WTC11 (cell line): ENCODE measurements around the gene KRT80. TPM values are rescaled to one million over a fixed set of nuclear protein-coding genes. Genes with fewer than 3 reads are reported as not detected.
A peak's percentile ranks its signal among the peaks of the same experiment; 100 is the strongest.

ENCODE experiments used
- ATAC-seq: fragments of 200-7000 bp; cut with Tn5 transposase; 2 replicates; pipeline ENCODE4 v1.10.0; 2021; ENCODE audit warnings: mild to moderate bottlenecking, moderate library complexity
- CTCF ChIA-PET: fragments of 300-600 bp; sonication (Branson Sonifier 250); formaldehyde crosslinking; loops from one replicate; lab custom pipeline; 2021; ENCODE audit warnings: antibody characterized with exemption; lab: Charles Lee
- POLR2A ChIA-PET: fragments of 350-600 bp; sonication (Branson Sonifier 250); formaldehyde crosslinking; loops from one replicate; lab custom pipeline; 2021; ENCODE audit warnings: antibody characterized with exemption; lab: Charles Lee
- DNase-seq: peaks from one replicate; pipeline ENCODE4 v3.0.0; 2021; ENCODE audit warnings: low spot score
- H3K27ac Mint-ChIP-seq: 2 replicates; pipeline ENCODE4 v1.8.0; 2021; ENCODE audit warnings: mixed read lengths
- H3K27me3 Mint-ChIP-seq: 2 replicates; pipeline ENCODE4 v1.8.0; 2021; ENCODE audit warnings: low read depth, mild to moderate bottlenecking, moderate library complexity, mixed read lengths
- H3K36me3 Mint-ChIP-seq: 2 replicates; pipeline ENCODE4 v1.8.0; 2021; ENCODE audit warnings: mixed read lengths
- H3K4me1 Mint-ChIP-seq: 2 replicates; pipeline ENCODE4 v1.8.0; 2022; ENCODE audit warnings: mixed read lengths
- H3K4me3 Mint-ChIP-seq: 2 replicates; pipeline ENCODE4 v1.8.0; 2021; ENCODE audit warnings: mild to moderate bottlenecking, moderate library complexity, mixed read lengths
- H3K9me3 Mint-ChIP-seq: 2 replicates; pipeline ENCODE4 v1.8.0; 2021; ENCODE audit warnings: mixed read lengths
- ATF1 ChIP-seq: sonication (generic); formaldehyde crosslinking; IDR thresholded peaks from 2 replicates; pipeline ENCODE4 v1.8.1; 2023; ENCODE audit warnings: mild to moderate bottlenecking, moderate library complexity, missing genetic modification reagents
- ETV6 ChIP-seq: sonication (generic); formaldehyde crosslinking; IDR thresholded peaks from 2 replicates; pipeline ENCODE4 v1.8.1; 2022; ENCODE audit warnings: mild to moderate bottlenecking, missing genetic modification reagents
- FOXJ3 ChIP-seq: sonication (generic); formaldehyde crosslinking; IDR thresholded peaks from 2 replicates; pipeline ENCODE4 v1.9.0; 2021; ENCODE audit warnings: missing genetic modification reagents, mild to moderate bottlenecking, borderline replicate concordance
- IRF2 ChIP-seq: sonication (generic); formaldehyde crosslinking; IDR thresholded peaks from 2 replicates; pipeline ENCODE4 v1.8.0; 2022; ENCODE audit warnings: low read depth, missing genetic modification reagents, borderline replicate concordance
- NFE2L1 ChIP-seq: sonication (generic); formaldehyde crosslinking; IDR thresholded peaks from 2 replicates; pipeline ENCODE4 v1.8.1; 2023; ENCODE audit warnings: missing genetic modification reagents
- NR1H2 ChIP-seq: sonication (generic); formaldehyde crosslinking; IDR thresholded peaks from 2 replicates; pipeline ENCODE4 v1.9.0; 2021; ENCODE audit warnings: mild to moderate bottlenecking, moderate library complexity, missing genetic modification reagents
- NR3C1 ChIP-seq: sonication (generic); formaldehyde crosslinking; conservative IDR thresholded peaks from 2 replicates; pipeline ENCODE4 v1.8.1; 2023; ENCODE audit warnings: low read depth, mild to moderate bottlenecking, missing genetic modification reagents
- TEAD4 ChIP-seq: sonication (generic); formaldehyde crosslinking; IDR thresholded peaks from 2 replicates; pipeline ENCODE4 v1.8.0; 2022; ENCODE audit warnings: mild to moderate bottlenecking, missing genetic modification reagents
- total RNA-seq: library from RNA; stranded (reverse); gene quantifications from 3 replicates; pipeline ENCODE4 v1.2.3, GENCODE V29; 2021
- TF ChIP-seq, protein P1 (sequence below): fragments of 200-600 bp; IDR thresholded peaks from 2 replicates; pipeline ENCODE4 v1.8.0; 2022; ENCODE audit warnings: antibody characterized with exemption
- TF ChIP-seq, protein P2 (sequence below): sonication (generic); formaldehyde crosslinking; IDR thresholded peaks from 2 replicates; pipeline ENCODE4 v1.8.0; 2022; ENCODE audit warnings: mild to moderate bottlenecking, missing genetic modification reagents
- TF ChIP-seq, protein P3 (sequence below): sonication (generic); formaldehyde crosslinking; IDR thresholded peaks from 2 replicates; pipeline ENCODE4 v1.8.0; 2022; ENCODE audit warnings: mild to moderate bottlenecking, missing genetic modification reagents
- TF ChIP-seq, protein P4 (sequence below): fragments of 250-450 bp; sonication (Bioruptor Pico); IDR thresholded peaks from 2 replicates; pipeline ENCODE4 v1.8.0; 2021; ENCODE audit warnings: mild to moderate bottlenecking
- TF ChIP-seq, protein P5 (sequence below): sonication (generic); formaldehyde crosslinking; IDR thresholded peaks from 2 replicates; pipeline ENCODE4 v1.8.1; 2023; ENCODE audit warnings: mild to moderate bottlenecking, missing genetic modification reagents, moderate library complexity
- TF ChIP-seq, protein P6 (sequence below): sonication (generic); formaldehyde crosslinking; IDR thresholded peaks from 2 replicates; pipeline ENCODE4 v1.8.0; 2022; ENCODE audit warnings: mild to moderate bottlenecking, missing genetic modification reagents
- TF ChIP-seq, protein P7 (sequence below): sonication (generic); formaldehyde crosslinking; IDR thresholded peaks from 2 replicates; pipeline ENCODE4 v1.8.0; 2023; ENCODE audit warnings: mild to moderate bottlenecking, missing genetic modification reagents
- TF ChIP-seq, protein P8 (sequence below): sonication (generic); formaldehyde crosslinking; IDR thresholded peaks from 2 replicates; pipeline ENCODE4 v1.8.1; 2023; ENCODE audit warnings: mild to moderate bottlenecking, missing genetic modification reagents

The KRT80 gene
- total RNA-seq, 1 experiment from 2014 or later, result 0.11 TPM

DNA sequence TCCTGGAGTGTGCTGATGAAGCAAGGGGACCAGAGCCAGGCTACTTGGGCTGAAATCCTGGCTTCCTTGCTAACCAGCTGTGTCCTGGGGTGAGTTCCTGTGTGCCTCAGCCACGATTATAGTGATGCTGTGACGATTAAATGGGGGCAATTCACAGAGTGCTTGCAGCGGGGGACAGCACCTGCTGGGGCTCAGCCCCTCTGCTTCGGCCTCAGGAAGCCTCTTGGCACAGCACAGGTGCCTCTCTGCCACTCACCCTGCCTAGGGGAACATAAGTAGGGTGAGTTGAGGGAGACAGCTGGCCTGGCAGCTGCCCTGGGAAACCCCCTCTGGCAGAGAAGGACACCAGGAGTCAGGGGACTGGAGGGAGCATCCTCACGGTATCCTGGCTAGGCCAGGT, 9.4 kb downstream of the KRT80 start (continued):
- TF ChIP-seq, protein P1, sequence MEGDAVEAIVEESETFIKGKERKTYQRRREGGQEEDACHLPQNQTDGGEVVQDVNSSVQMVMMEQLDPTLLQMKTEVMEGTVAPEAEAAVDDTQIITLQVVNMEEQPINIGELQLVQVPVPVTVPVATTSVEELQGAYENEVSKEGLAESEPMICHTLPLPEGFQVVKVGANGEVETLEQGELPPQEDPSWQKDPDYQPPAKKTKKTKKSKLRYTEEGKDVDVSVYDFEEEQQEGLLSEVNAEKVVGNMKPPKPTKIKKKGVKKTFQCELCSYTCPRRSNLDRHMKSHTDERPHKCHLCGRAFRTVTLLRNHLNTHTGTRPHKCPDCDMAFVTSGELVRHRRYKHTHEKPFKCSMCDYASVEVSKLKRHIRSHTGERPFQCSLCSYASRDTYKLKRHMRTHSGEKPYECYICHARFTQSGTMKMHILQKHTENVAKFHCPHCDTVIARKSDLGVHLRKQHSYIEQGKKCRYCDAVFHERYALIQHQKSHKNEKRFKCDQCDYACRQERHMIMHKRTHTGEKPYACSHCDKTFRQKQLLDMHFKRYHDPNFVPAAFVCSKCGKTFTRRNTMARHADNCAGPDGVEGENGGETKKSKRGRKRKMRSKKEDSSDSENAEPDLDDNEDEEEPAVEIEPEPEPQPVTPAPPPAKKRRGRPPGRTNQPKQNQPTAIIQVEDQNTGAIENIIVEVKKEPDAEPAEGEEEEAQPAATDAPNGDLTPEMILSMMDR, result no peak
- TF ChIP-seq IRF2 (CRISPR knock-in tag), result no peak
- TF ChIP-seq NR1H2 (CRISPR knock-in tag), result no peak

DNA sequence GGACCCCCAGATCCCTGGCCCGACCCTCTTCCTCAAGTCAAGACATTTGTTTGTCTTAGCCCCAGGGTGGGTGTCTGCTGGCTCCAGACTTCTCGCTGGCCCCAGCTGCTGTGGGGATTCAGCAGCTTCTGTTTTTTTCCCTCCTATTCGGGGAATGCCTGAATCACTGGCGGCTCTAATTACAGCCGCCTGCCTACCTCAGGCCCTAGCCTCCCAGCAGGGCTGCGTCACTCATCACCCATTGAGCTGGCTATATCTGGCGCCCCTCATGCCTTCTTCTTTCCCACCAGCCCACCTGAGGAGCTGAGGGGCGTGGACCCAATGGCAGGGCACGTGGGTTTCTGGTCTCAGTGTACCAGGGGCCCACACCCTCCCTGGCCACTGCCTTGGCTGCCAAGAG, 10.1 kb downstream of the KRT80 start:
- H3K4me3 Mint-ChIP-seq, result no peak overlapping the region
- TF ChIP-seq, protein P2, sequence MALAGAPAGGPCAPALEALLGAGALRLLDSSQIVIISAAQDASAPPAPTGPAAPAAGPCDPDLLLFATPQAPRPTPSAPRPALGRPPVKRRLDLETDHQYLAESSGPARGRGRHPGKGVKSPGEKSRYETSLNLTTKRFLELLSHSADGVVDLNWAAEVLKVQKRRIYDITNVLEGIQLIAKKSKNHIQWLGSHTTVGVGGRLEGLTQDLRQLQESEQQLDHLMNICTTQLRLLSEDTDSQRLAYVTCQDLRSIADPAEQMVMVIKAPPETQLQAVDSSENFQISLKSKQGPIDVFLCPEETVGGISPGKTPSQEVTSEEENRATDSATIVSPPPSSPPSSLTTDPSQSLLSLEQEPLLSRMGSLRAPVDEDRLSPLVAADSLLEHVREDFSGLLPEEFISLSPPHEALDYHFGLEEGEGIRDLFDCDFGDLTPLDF, result no peak
- TF ChIP-seq, protein P3, sequence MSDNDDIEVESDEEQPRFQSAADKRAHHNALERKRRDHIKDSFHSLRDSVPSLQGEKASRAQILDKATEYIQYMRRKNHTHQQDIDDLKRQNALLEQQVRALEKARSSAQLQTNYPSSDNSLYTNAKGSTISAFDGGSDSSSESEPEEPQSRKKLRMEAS (CRISPR knock-in tag), result 0 out of 2 replicates have a peak, but pooled peaks have one; percentile 11
- TF ChIP-seq, protein P4, sequence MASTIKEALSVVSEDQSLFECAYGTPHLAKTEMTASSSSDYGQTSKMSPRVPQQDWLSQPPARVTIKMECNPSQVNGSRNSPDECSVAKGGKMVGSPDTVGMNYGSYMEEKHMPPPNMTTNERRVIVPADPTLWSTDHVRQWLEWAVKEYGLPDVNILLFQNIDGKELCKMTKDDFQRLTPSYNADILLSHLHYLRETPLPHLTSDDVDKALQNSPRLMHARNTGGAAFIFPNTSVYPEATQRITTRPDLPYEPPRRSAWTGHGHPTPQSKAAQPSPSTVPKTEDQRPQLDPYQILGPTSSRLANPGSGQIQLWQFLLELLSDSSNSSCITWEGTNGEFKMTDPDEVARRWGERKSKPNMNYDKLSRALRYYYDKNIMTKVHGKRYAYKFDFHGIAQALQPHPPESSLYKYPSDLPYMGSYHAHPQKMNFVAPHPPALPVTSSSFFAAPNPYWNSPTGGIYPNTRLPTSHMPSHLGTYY, result no peak
- ATAC-seq (peak; percentile 68), DNase-seq (peak; percentile 36)
- H3K9me3 Mint-ChIP-seq, result no peaks in the 10 kb centered on the region
- peaks cover 32% of the 10 kb centered on the region for H3K4me1 Mint-ChIP-seq
- H3K27ac Mint-ChIP-seq, result peak overlapping the region; percentile 69; the same call in 1 of the 2 replicates
- CTCF ChIA-PET, result interaction anchor here (0.8 to 9.9 kb wide), 17 partner anchors 9 to 704 kb away, joined by 3 to 53 read pairs (median 4); partner anchors contain the start of gene KRT80
- POLR2A ChIA-PET, result no interaction called here
- H3K27me3 Mint-ChIP-seq, result no peaks in the 10 kb centered on the region; the same call in 1 of the 2 replicates
- no peaks in the 10 kb centered on the region for H3K36me3 Mint-ChIP-seq

DNA sequence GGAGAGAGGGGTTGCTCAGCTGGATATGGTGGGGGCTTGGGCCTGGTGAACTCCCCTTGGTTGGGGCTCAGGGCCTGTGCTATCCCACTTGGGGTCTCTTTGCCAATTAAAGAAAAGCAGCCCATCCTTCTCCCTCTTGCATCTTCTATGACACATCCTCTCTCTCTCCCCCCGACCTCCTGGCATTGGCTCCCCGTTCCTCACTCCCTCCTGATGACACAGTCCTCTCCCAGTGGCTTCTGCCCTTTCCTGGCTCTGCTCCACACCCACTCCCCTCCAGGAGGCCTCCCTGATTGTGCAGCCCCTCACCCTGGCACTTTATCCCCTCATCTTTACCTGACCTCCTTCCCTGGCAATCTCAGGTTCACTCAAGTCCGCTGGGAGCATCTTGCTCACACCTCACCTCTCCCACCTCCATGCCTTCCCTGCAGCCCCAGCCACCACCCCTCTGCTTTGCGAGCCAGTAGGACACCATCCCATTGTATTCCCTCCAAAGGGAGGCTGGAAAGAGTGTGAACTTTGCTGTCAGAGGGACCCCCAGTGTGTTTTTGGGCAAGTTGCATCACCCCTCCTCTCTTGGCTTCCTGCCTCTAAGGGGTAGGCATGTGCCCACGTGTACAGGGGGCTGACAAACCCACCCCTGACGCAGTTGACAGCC, 10.7 kb downstream of the KRT80 start:
- Mint-ChIP-seq H3K27me3 (no peaks in the 10 kb centered on the region; the same call in 1 of the 2 replicates), H3K4me3 (no peak overlapping the region), H3K27ac (peak overlapping the region; percentile 69), H3K4me1 (peaks cover 32% of the 10 kb centered on the region), H3K36me3 (no peaks in the 10 kb centered on the region), H3K9me3 (no peaks in the 10 kb centered on the region)
- ATAC-seq, result no peak
- TF ChIP-seq, protein P3 (CRISPR knock-in tag), result 0 out of 2 replicates have a peak, but pooled peaks have one; percentile 26
- TF ChIP-seq, protein P5, sequence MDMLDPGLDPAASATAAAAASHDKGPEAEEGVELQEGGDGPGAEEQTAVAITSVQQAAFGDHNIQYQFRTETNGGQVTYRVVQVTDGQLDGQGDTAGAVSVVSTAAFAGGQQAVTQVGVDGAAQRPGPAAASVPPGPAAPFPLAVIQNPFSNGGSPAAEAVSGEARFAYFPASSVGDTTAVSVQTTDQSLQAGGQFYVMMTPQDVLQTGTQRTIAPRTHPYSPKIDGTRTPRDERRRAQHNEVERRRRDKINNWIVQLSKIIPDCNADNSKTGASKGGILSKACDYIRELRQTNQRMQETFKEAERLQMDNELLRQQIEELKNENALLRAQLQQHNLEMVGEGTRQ, result no peak
- ChIA-PET POLR2A (no interaction called here), CTCF (interaction anchor here (0.8 to 9.9 kb wide), 17 partner anchors 9 to 704 kb away, joined by 3 to 53 read pairs (median 4); partner anchors contain the start of gene KRT80)
- no peak for DNase-seq

DNA sequence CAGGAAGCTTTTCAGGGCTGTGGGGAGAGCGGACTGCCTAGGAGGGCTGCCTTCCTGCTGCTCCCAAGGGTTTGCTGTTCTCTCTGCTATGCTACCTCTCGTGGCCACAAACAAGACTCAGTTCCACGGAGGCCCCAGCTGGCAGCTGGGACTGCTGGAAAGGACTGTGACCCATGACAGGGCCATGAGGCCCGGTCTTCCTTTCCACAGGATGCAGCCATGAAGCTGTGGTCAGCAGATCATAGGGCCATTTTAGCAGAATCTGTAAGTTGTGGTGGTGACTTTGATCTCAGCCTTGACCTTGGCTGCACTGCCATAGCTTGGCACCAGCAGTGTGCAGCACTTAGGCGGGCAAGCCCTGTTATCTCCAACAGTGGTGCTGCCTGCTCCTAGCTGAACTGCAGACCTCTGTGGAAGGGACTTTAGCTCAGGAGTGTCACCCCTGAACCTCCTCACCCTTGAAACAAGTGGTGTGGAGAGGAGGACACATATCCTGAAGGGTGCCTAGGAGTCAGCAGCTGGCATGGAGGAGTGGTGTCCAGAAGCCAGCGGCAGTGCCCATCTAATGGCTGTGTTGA, 12.3 kb downstream of the KRT80 start:
- CTCF ChIA-PET, result interaction anchor here (1.1 to 9.9 kb wide), 3 partner anchors 23 to 148 kb away, joined by 5 to 53 read pairs (median 6); no protein-coding TSS in a partner anchor
- no peak for DNase-seq
- TF ChIP-seq, protein P6, sequence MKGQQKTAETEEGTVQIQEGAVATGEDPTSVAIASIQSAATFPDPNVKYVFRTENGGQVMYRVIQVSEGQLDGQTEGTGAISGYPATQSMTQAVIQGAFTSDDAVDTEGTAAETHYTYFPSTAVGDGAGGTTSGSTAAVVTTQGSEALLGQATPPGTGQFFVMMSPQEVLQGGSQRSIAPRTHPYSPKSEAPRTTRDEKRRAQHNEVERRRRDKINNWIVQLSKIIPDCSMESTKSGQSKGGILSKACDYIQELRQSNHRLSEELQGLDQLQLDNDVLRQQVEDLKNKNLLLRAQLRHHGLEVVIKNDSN (CRISPR knock-in tag), result no peak
- TF ChIP-seq NFE2L1 (CRISPR knock-in tag), result no peak
- TF ChIP-seq IRF2 (CRISPR knock-in tag), result no peak
- no peak for TF ChIP-seq TEAD4
- no peak for TF ChIP-seq FOXJ3 (CRISPR knock-in tag)
- no peak for TF ChIP-seq ATF1 (CRISPR knock-in tag)
- TF ChIP-seq, protein P7, sequence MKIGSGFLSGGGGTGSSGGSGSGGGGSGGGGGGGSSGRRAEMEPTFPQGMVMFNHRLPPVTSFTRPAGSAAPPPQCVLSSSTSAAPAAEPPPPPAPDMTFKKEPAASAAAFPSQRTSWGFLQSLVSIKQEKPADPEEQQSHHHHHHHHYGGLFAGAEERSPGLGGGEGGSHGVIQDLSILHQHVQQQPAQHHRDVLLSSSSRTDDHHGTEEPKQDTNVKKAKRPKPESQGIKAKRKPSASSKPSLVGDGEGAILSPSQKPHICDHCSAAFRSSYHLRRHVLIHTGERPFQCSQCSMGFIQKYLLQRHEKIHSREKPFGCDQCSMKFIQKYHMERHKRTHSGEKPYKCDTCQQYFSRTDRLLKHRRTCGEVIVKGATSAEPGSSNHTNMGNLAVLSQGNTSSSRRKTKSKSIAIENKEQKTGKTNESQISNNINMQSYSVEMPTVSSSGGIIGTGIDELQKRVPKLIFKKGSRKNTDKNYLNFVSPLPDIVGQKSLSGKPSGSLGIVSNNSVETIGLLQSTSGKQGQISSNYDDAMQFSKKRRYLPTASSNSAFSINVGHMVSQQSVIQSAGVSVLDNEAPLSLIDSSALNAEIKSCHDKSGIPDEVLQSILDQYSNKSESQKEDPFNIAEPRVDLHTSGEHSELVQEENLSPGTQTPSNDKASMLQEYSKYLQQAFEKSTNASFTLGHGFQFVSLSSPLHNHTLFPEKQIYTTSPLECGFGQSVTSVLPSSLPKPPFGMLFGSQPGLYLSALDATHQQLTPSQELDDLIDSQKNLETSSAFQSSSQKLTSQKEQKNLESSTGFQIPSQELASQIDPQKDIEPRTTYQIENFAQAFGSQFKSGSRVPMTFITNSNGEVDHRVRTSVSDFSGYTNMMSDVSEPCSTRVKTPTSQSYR (CRISPR knock-in tag), result no peak
- no peak for TF ChIP-seq NR3C1 (CRISPR knock-in tag)
- TF ChIP-seq, protein P8, sequence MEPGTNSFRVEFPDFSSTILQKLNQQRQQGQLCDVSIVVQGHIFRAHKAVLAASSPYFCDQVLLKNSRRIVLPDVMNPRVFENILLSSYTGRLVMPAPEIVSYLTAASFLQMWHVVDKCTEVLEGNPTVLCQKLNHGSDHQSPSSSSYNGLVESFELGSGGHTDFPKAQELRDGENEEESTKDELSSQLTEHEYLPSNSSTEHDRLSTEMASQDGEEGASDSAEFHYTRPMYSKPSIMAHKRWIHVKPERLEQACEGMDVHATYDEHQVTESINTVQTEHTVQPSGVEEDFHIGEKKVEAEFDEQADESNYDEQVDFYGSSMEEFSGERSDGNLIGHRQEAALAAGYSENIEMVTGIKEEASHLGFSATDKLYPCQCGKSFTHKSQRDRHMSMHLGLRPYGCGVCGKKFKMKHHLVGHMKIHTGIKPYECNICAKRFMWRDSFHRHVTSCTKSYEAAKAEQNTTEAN (CRISPR knock-in tag), result no peak
- no peak for TF ChIP-seq ETV6

More for the DNA sequence above, 12.3 kb downstream of the KRT80 start:
- Mint-ChIP-seq H3K27ac (no peak overlapping the region), H3K9me3 (no peaks in the 10 kb centered on the region), H3K36me3 (no peaks in the 10 kb centered on the region), H3K4me3 (no peak overlapping the region), H3K27me3 (no peaks in the 10 kb centered on the region; the same call in 1 of the 2 replicates), H3K4me1 (peaks cover 33% of the 10 kb centered on the region)
- ATAC-seq, result no peak
- POLR2A ChIA-PET, result no interaction called here
